Smooth muscle cell (in vitro differentiated cells): ENCODE measurements around the gene TRAPPC2B. TPM values are rescaled to one million over a fixed set of nuclear protein-coding genes. Genes with fewer than 3 reads are reported as not detected.

Experiments used
- DNase-seq: peaks from one replicate; lab custom pipeline; 2025; ENCODE audit not compliant: unreplicated experiment; lab: John Stamatoyannopoulos, UW
- H2AFZ ChIP-seq: fragments of 200-600 bp; sonication (generic); 2 replicates; pipeline ENCODE4 v1.6.0; 2016; ENCODE audit warnings: antibody characterized with exemption, low read depth, mild to moderate bottlenecking
- H3F3A ChIP-seq: fragments of 200-600 bp; sonication (generic); 2 replicates; pipeline ENCODE4 v1.6.0; 2017; ENCODE audit warnings: antibody characterized with exemption, low read depth
- H3K27ac ChIP-seq: fragments of 200-600 bp; sonication (generic); 2 replicates; pipeline ENCODE4 v1.5.1; 2016; ENCODE audit warnings: low read depth, mild to moderate bottlenecking
- H3K27me3 ChIP-seq: fragments of 200-600 bp; sonication (generic); 2 replicates; pipeline ENCODE4 v1.6.1; 2016; ENCODE audit warnings: low read depth, mild to moderate bottlenecking
- H3K36me3 ChIP-seq: fragments of 200-600 bp; sonication (generic); 2 replicates; pipeline ENCODE4 v1.5.1; 2016; ENCODE audit warnings: low read depth
- H3K4me1 ChIP-seq: fragments of 200-600 bp; sonication (generic); 2 replicates; pipeline ENCODE4 v1.5.1; 2016; ENCODE audit warnings: low read depth
- H3K4me2 ChIP-seq: fragments of 200-600 bp; sonication (generic); 2 replicates; pipeline ENCODE4 v1.6.0; 2016; ENCODE audit warnings: mild to moderate bottlenecking
- H3K4me3 ChIP-seq: fragments of 200-600 bp; sonication (generic); 2 replicates; pipeline ENCODE4 v1.5.1; 2016; ENCODE audit warnings: mild to moderate bottlenecking
- H3K79me2 ChIP-seq: fragments of 200-600 bp; sonication (generic); 2 replicates; pipeline ENCODE4 v1.6.0; 2016; ENCODE audit warnings: low read depth, mild to moderate bottlenecking
- H3K9ac ChIP-seq: fragments of 200-600 bp; sonication (generic); 2 replicates; pipeline ENCODE4 v1.6.0; 2016; ENCODE audit warnings: low read depth
- H3K9me3 ChIP-seq: fragments of 200-600 bp; sonication (generic); replicated peaks from 2 replicates; pipeline ENCODE4 v1.5.1; 2016; ENCODE audit warnings: low read depth
- H4K20me1 ChIP-seq: fragments of 200-600 bp; sonication (generic); 2 replicates; pipeline ENCODE4 v1.6.0; 2016; ENCODE audit warnings: low read depth
- CTCF ChIP-seq: fragments of 200-600 bp; sonication (generic); IDR thresholded peaks from 2 replicates; pipeline ENCODE4 v1.5.1; 2017; ENCODE audit warnings: borderline replicate concordance, mild to moderate bottlenecking, antibody characterized with exemption; ENCODE audit not compliant: insufficient read depth, poor library complexity, severe bottlenecking
- WGBS: methylation state at CpG from one replicate; pipeline ENCODE4 v1.1.7; 2016; ENCODE audit warnings: low lambda C conversion rate; 5-methylcytosine and 5-hydroxymethylcytosine counted together
- polyA plus RNA-seq: library from polyadenylated mRNA; unstranded; fragments of >200 nt; fragmentation: Nextera tagmentation; extraction: Ambion mirVana; gene quantifications from 2 replicates; pipeline ENCODE4 v1.2.1, GENCODE V29; 2016
- total RNA-seq: library from RNA; depleted of rRNA; stranded (reverse); fragments of >200 nt; gene quantifications from 2 replicates; pipeline ENCODE4 v1.2.3, GENCODE V29; 2014

TRAPPC2B gene
- total and polyA plus RNA-seq, 2 experiments from 2014 or later, result 25.4 to 36.3 TPM

DNA sequence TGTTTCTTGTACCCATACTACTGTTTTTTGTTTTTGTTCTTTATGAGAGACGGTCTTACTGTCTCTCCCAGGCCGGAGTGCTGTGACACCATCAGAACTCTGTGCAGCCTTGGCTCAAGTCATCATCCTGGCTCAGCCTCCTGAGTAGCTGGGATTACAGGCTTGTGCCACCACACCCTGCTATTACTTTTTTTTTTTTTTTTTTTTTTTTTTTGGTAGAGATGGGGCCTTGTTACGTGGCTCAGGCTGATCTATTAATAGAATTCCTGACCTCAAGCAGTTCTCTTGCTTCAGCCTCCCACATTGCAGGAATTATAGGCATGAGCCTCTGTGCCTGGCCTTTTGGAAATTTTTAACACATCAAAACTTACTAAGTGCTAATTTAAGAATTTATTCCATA lies 15.2 kb upstream of the TRAPPC2B start:
- 72% methylated on average over 3 of the region's 3 CpGs for WGBS

GRCh38 chr19:57350877-57351805 lies 12.2 kb upstream of the TRAPPC2B start, which contains the start of gene ZNF304:
Gene ZNF304, plus strand, starts transcription at chr19:57351271. Its CDS starts 394 bp downstream, at chr19:57351665.
- H3K4me2 ChIP-seq, result peak within 1 kb of the TSS; percentile 94

More for the DNA sequence above, 15.2 kb upstream of the TRAPPC2B start:
- Histone ChIP-seq H3K9ac (no peak overlapping the region), H2AFZ (no peak overlapping the region), H3K4me2 (no peak overlapping the region), H3K4me1 (peaks cover 9% of the 10 kb centered on the region), H3K36me3 (no peaks in the 10 kb centered on the region), H3K27me3 (peaks cover 12% of the 10 kb centered on the region), H3K27ac (no peak overlapping the region), H3K79me2 (peaks cover 19% of the 10 kb centered on the region), H3F3A (no peaks in the 10 kb centered on the region), H3K4me3 (no peak overlapping the region), H3K9me3 (no peaks in the 10 kb centered on the region), H4K20me1 (no peaks in the 10 kb centered on the region)
- DNase-seq, result no peak
- no peak for TF ChIP-seq CTCF

GRCh38 chr19:57351867-57352266 lies 11.5 kb upstream of the TRAPPC2B start:
- Histone ChIP-seq H3K4me3 (peak overlapping the region; percentile 80), H2AFZ (no peak overlapping the region), H3K9ac (peak overlapping the region; percentile 94), H3K27ac (no peak overlapping the region), H3F3A (no peaks in the 10 kb centered on the region), H3K4me1 (peaks cover 9% of the 10 kb centered on the region), H3K36me3 (peaks cover 9% of the 10 kb centered on the region), H3K79me2 (peaks cover 26% of the 10 kb centered on the region), H3K9me3 (no peaks in the 10 kb centered on the region), H3K4me2 (peak overlapping the region; percentile 94), H4K20me1 (no peaks in the 10 kb centered on the region), H3K27me3 (no peaks in the 10 kb centered on the region)
- no peak for DNase-seq
- WGBS, result 30% methylated on average over 7 of the region's 7 CpGs
- TF ChIP-seq CTCF, result no peak

More at GRCh38 chr19:57350877-57351805, 12.2 kb upstream of the TRAPPC2B start, which contains the start of gene ZNF304:
- Histone ChIP-seq H3K27ac (peak within 1 kb of the TSS; percentile 83), H4K20me1 (no peaks in the 10 kb centered on the region), H3F3A (no peaks in the 10 kb centered on the region), H3K9ac (peak within 1 kb of the TSS; percentile 94), H2AFZ (peak within 1 kb of the TSS; percentile 90), H3K4me1 (peaks cover 9% of the 10 kb centered on the region), H3K79me2 (peaks cover 26% of the 10 kb centered on the region), H3K9me3 (no peaks in the 10 kb centered on the region), H3K4me3 (peak within 1 kb of the TSS; percentile 80), H3K27me3 (no peaks in the 10 kb centered on the region), H3K36me3 (peaks cover 8% of the 10 kb centered on the region)
- TF ChIP-seq CTCF, result no peak
- 1% methylated on average over 57 of the region's 57 CpGs for WGBS
- peak; percentile 46 for DNase-seq
